SK-MEL-5 (cell line): Measurements from ENCODE around the gene FBXL16. TPM values are rescaled to one million over a fixed set of nuclear protein-coding genes. Genes with fewer than 3 reads are reported as not detected.

Experiments used
- DNase-seq: peaks from one replicate; pipeline ENCODE4 v3.0.0-alpha.2; 2016; ENCODE audit warnings: low read depth, low spot score
- in situ Hi-C: cut with HindIII; loops from 2 replicates; pipeline ENCODE4 v1.10.0; 2016; ENCODE audit warnings: low sequenced_read_pairs, high pct_unique_total_duplicates, low pct_unique_long_range_greater_than_20kb
- total RNA-seq: library from RNA; depleted of rRNA; stranded (reverse); fragments of >200 nt; shearing (Covaris generic); gene quantifications from 2 replicates; pipeline ENCODE4 v1.2.3, GENCODE V29; 2014

Gene FBXL16
- total RNA-seq, 1 experiment from 2014 or later, result 7.3 TPM

- in situ Hi-C loops, result no loop called here
- DNase-seq, result no peak
Measured at GRCh38 chr16:676913-677312, 28.7 kb downstream of the FBXL16 start.

DNA sequence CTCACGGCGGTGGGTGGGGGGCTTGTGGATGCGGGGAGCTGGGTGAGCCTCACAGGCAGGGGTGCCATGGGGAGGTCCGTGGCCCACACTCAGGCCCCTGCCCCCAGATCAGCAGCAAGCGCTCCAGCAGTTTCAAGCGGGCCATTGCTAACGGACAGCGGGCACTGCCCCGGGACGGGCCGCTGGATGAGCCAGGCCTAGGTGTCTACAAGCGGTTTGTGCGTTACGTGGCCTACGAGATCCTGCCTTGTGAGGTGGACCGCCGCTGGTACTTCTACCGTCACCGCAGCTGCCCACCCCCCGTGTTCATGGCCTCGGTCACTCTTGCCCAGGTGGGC is 29.1 kb downstream of the FBXL16 start:
- no peak for DNase-seq
- in situ Hi-C loops, result no loop called here

GRCh38 chr16:675884-676564 is 29.6 kb downstream of the FBXL16 start:
- no peak for DNase-seq
- in situ Hi-C loops, result no loop called here

- DNase-seq, result no peak
- in situ Hi-C loops, result no loop called here
Measured at GRCh38 chr16:674968-675883, 30.4 kb downstream of the FBXL16 start, which contains the start of gene RHBDL1. Gene RHBDL1, plus strand, starts transcription at chr16:675671. Its CDS starts 120 bp downstream, at chr16:675791.

- in situ Hi-C loops, result no loop called here
- no peak for DNase-seq
Measured at GRCh38 chr16:674214-674881, 31.3 kb downstream of the FBXL16 start.

DNA sequence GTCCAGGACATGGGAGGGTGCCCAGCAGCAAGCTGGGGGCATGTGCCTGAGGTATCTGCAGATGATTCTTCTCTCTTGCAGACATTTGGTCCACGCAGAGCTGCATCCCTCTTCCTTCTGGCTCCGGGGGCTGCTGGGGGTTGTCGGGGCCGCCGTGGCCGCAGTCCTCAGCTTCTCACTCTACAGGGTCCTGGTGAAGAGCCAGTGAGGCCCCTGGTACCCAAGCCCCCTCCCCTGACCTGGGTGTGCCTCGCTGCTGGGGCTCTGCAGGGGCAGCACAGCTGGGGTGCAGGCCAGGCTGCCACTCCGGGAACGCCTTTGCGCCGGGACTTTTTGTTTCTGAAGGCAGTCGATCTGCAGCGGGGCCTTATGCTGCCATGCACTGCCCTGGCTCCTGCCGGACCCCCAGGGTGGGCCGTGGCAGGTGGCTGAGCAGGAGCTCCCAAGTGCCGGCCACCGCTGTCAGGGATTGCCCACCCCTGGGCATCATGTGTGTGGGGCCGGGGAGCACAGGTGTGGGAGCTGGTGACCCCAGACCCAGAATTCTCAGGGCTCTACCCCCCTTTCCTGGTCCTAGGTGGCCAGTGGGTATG is 32.1 kb downstream of the FBXL16 start:
- in situ Hi-C loops, result no loop called here
- no peak for DNase-seq

DNA sequence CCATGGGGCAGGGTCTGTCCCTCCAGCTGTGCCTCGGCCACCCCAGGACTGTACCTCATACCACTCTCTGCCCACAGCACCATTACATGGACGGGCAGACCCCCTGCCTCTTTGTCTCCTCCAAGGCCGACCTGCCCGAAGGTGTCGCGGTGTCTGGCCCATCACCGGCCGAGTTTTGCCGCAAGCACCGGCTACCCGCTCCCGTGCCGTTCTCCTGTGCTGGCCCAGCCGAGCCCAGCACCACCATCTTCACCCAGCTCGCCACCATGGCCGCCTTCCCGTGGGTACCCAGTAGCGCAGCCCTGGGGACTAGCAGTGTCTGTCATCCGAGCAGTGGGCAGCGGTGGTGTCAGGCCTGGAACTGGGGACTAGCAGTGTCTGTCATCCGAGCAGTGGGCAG is 32.8 kb downstream of the FBXL16 start:
- DNase-seq, result no peak
- in situ Hi-C loops, result no loop called here

DNA sequence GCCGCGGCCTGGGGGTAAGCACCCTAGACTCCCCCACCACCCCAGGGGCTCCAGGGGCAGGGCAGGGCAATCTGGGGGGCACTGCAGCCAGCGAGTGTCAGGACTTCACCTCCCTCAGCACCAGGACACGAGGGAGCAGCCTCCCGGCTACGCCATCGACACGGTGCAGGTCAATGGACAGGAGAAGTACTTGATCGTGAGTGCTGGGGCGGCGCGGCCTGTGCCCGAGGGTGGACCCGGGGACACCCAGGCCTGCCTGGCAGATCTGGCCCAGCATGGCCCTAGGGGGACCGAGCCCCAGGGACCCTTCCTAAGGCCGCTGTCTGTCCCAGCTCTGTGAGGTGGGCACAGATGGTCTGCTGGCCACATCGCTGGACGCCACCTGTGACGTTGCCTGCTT is 33.2 kb downstream of the FBXL16 start:
- DNase-seq, result no peak
- in situ Hi-C loops, result no loop called here

DNA sequence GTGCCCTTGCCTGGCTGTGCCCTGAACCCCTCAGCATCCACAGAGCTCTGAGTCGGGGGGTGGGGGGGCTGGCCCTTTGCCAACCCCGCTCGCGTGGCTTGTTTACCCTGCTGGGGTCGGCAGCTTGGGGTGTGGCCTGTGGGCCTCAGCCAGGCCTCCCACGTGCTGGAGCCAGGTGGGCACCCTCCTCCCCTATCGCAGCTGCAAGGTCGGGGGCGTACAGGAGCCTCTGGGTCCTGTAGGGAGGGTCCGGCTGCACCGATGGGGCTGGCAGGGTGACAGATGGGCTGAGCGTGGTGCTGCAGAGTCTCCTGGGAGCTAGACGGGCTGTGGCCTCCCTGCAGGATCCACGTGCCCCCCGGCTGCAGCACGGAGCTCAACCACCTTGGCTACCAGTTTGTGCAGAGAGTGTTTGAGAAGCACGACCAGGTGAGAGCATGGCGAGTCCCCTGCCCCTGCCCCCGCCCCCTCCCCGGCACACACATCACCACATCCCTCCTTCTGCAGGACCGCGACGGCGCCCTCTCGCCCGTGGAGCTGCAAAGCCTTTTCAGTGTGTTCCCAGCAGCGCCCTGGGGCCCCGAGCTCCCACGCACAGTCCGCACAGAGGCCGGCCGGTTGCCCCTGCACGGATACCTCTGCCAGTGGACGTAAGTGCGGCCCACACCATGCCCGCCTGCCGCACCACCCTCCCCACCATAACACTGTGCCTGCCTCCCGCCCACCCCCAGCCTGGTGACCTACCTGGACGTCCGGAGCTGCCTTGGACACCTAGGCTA is 34.1 kb downstream of the FBXL16 start:
- in situ Hi-C loops, result no loop called here
- no peak for DNase-seq

GRCh38 chr16:670485-671352 is 34.9 kb downstream of the FBXL16 start:
- in situ Hi-C loops, result no loop called here

GRCh38 chr16:669666-670065 is 35.9 kb downstream of the FBXL16 start:
- DNase-seq, result no peak
- in situ Hi-C loops, result no loop called here

More at GRCh38 chr16:670485-671352, 34.9 kb downstream of the FBXL16 start:
- no peak for DNase-seq

DNA sequence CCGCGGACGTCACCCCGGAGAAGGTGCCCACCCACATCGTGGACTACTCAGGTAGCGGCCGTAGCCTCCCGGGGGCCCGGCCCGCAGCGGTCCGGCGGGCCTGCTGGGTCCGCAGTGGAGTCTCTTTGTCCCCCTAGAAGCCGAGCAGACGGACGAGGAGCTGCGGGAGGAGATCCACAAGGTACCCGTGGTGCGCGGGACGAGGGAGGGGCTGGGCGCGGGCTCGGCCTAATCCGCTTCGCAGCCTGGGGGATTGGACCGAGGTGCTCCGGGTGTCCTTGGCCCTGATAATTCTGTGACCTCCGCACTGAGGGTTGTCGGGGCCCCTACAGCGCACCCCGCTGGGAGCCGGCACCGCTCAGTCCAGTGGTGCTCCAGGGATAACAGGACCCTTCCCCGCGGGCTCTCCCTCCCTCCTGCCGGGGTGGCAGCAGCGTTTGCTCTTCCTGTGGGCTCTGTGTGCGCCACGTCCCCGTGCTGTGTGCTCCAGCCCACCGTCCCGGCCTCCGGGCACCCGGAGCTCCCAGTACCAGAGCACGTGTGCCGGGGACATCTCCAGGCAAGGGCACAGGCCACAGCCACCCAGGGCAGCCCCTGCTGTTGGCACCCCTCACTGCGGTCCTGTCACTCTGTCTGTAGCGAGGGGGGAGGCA is 37.0 kb downstream of the FBXL16 start:
- no peak for DNase-seq
- in situ Hi-C loops, result no loop called here

- peak; percentile 86 for DNase-seq
- in situ Hi-C loops, result no loop called here
Measured at GRCh38 chr16:667780-668518, 37.7 kb downstream of the FBXL16 start, which contains the start of gene RHOT2. Gene RHOT2, plus strand, starts transcription at chr16:668132. Its CDS starts 68 bp downstream, at chr16:668200.

GRCh38 chr16:667113-667779 is 38.4 kb downstream of the FBXL16 start:
- DNase-seq, result no peak
- in situ Hi-C loops, result no loop called here

- in situ Hi-C loops, result no loop called here
- no peak for DNase-seq
Measured at GRCh38 chr16:666572-666971, 39.0 kb downstream of the FBXL16 start.
